ENCODE results near the gene LHX6. TPM values are rescaled to one million over a fixed set of nuclear protein-coding genes. Genes with fewer than 3 reads are reported as not detected.

The LHX6 gene
- total RNA-seq, 1 donor from 2014 or later, result 0.07 TPM

- peaks cover 50% of the 10 kb centered on the region for H3K4me1 Mint-ChIP-seq
- H3K9me3 Mint-ChIP-seq, result no peaks in the 10 kb centered on the region
- TF ChIP-seq CTCF (conservative IDR thresholded peaks at IDR 0.05), result peak; percentile 21
- H3K27ac Mint-ChIP-seq (ENCODE audit: unreplicated experiment), result peak overlapping the region; percentile 99
- no peaks in the 10 kb centered on the region for H3K36me3 Mint-ChIP-seq (ENCODE audit: low read depth)
- peak overlapping the region; percentile 97 for H3K4me3 Mint-ChIP-seq
- DNase-seq (ENCODE audit: low read depth, low spot score), result no peak
- H3K27me3 Mint-ChIP-seq (ENCODE audit: low read depth), result no peaks in the 10 kb centered on the region
Observed at GRCh38 chr9:122265149-122265915, 36.6 kb upstream of the LHX6 start.

- Mint-ChIP-seq H3K27me3 (ENCODE audit: low read depth) (no peaks in the 10 kb centered on the region), H3K27ac (ENCODE audit: unreplicated experiment) (peak within 1 kb of the TSS; percentile 99), H3K4me3 (peak within 1 kb of the TSS; percentile 97), H3K9me3 (no peaks in the 10 kb centered on the region), H3K4me1 (peaks cover 50% of the 10 kb centered on the region), H3K36me3 (ENCODE audit: low read depth) (no peaks in the 10 kb centered on the region)
- peak; percentile 82 for DNase-seq (ENCODE audit: low read depth, low spot score)
- TF ChIP-seq CTCF (conservative IDR thresholded peaks at IDR 0.05), result no peak
Observed at GRCh38 chr9:122264360-122265148, 35.8 kb upstream of the LHX6 start, which contains the start of the genes MRRF and RBM18. TSS of gene MRRF (plus strand) at chr9:122264882. CDS start at chr9:122270892, 6,010 bp downstream. TSS of gene RBM18 (minus strand) at chr9:122264840. CDS start at chr9:122261492, 3,348 bp downstream.

- Mint-ChIP-seq H3K36me3 (ENCODE audit: low read depth) (no peaks in the 10 kb centered on the region), H3K27me3 (ENCODE audit: low read depth) (no peaks in the 10 kb centered on the region), H3K4me3 (peak overlapping the region; percentile 97), H3K27ac (ENCODE audit: unreplicated experiment) (peak overlapping the region; percentile 99), H3K4me1 (peaks cover 50% of the 10 kb centered on the region), H3K9me3 (no peaks in the 10 kb centered on the region)
- no peak for TF ChIP-seq CTCF (conservative IDR thresholded peaks at IDR 0.05)
- no peak for DNase-seq (ENCODE audit: low read depth, low spot score)
Observed at GRCh38 chr9:122263699-122264349, 35.1 kb upstream of the LHX6 start.

GRCh38 chr9:122262073-122262472, 33.3 kb upstream of the LHX6 start:
- no peak overlapping the region for H3K27ac Mint-ChIP-seq (ENCODE audit: unreplicated experiment)
- no peaks in the 10 kb centered on the region for H3K9me3 Mint-ChIP-seq
- no peaks in the 10 kb centered on the region for H3K27me3 Mint-ChIP-seq (ENCODE audit: low read depth)
- TF ChIP-seq CTCF (conservative IDR thresholded peaks at IDR 0.05), result no peak
- H3K36me3 Mint-ChIP-seq (ENCODE audit: low read depth), result no peaks in the 10 kb centered on the region
- no peak for DNase-seq (ENCODE audit: low read depth, low spot score)
- H3K4me3 Mint-ChIP-seq, result peak overlapping the region; percentile 58
- H3K4me1 Mint-ChIP-seq, result peaks cover 45% of the 10 kb centered on the region

- Mint-ChIP-seq H3K27me3 (ENCODE audit: low read depth) (no peaks in the 10 kb centered on the region), H3K9me3 (no peaks in the 10 kb centered on the region), H3K4me3 (peak overlapping the region; percentile 58), H3K27ac (ENCODE audit: unreplicated experiment) (no peak overlapping the region), H3K36me3 (ENCODE audit: low read depth) (no peaks in the 10 kb centered on the region), H3K4me1 (peaks cover 45% of the 10 kb centered on the region)
- DNase-seq (ENCODE audit: low read depth, low spot score), result no peak
- no peak for TF ChIP-seq CTCF (conservative IDR thresholded peaks at IDR 0.05)
Observed at GRCh38 chr9:122261469-122261881, 32.7 kb upstream of the LHX6 start.

All from neural crest cell (in vitro differentiated cells).